HEK293 (cell line): ENCODE data around the gene FAM216A.

ENCODE experiments used
- CTCF ChIA-PET: fragments of 350-600 bp; formaldehyde crosslinking; extraction: SDS; loops from one replicate; lab custom pipeline; 2021; ENCODE audit warnings: antibody characterized with exemption; lab: Yijun Ruan, JAX
- POLR2A ChIA-PET: fragments of 300-600 bp; formaldehyde crosslinking; extraction: SDS; loops from one replicate; lab custom pipeline; 2020; ENCODE audit warnings: antibody characterized with exemption, inconsistent platforms; lab: Yijun Ruan, JAX
- H3K27ac ChIP-seq: fragments of 200-500 bp; sonication (Bioruptor generic); 2 replicates; pipeline ENCODE4 v1.5.1; 2014; ENCODE audit warnings: low read depth, low read length, control low read depth, inconsistent platforms; ENCODE audit errors: extremely low read depth
- H3K36me3 ChIP-seq, 2 experiments: fragments of 200-500 bp in 1 of 2; sonication (Bioruptor generic) in 1 of 2; 1 replicate in 1 of 2; 2 replicates in 1 of 2; pipeline ENCODE4 v1.5.1; 2014 to 2017; ENCODE audit warnings: inconsistent platforms in 2 of 2, low read length in 2 of 2; ENCODE audit not compliant: control insufficient read depth in 2 of 2, insufficient read depth in 1 of 2
- H3K4me1 ChIP-seq: fragments of 200-500 bp; sonication (Bioruptor generic); 2 replicates; pipeline ENCODE4 v1.5.1; 2014; ENCODE audit warnings: mild to moderate bottlenecking, low read length, inconsistent platforms; ENCODE audit not compliant: control insufficient read depth, insufficient read depth
- H3K4me3 ChIP-seq: 2 replicates; pipeline ENCODE4 v1.5.1; 2011; ENCODE audit warnings: low read depth, mild to moderate bottlenecking, control low read depth, low read length, moderate library complexity
- H3K9me3 ChIP-seq: fragments of 200-500 bp; sonication (Bioruptor generic); 2 replicates; pipeline ENCODE4 v1.5.1; 2014; ENCODE audit warnings: low read depth, low read length, inconsistent platforms; ENCODE audit not compliant: control insufficient read depth, insufficient read depth
- GLI2 ChIP-seq: fragments of 450-650 bp; formaldehyde crosslinking; IDR thresholded peaks from 2 replicates; pipeline ENCODE4; 2017; ENCODE audit warnings: missing biosample characterization, missing genetic modification characterization, low read depth, borderline replicate concordance
- GLIS2 ChIP-seq: fragments of 450-650 bp; formaldehyde crosslinking; IDR thresholded peaks from 2 replicates; pipeline ENCODE4 v1.5.1; 2016; ENCODE audit warnings: missing biosample characterization, missing genetic modification characterization
- HIC1 ChIP-seq: fragments of 450-650 bp; formaldehyde crosslinking; IDR thresholded peaks from 2 replicates; pipeline ENCODE4 v1.5.1; 2016; ENCODE audit warnings: missing biosample characterization, missing genetic modification characterization
- HOXC10 ChIP-seq: sonication (generic); formaldehyde crosslinking; IDR thresholded peaks from 2 replicates; pipeline ENCODE4 v1.8.1; 2023; ENCODE audit warnings: mild to moderate bottlenecking, missing genetic modification reagents
- MEIS1 ChIP-seq: sonication (generic); formaldehyde crosslinking; IDR thresholded peaks from 2 replicates; pipeline ENCODE4 v1.8.1; 2022; ENCODE audit warnings: missing genetic modification reagents, mild to moderate bottlenecking, borderline replicate concordance
- SCRT1 ChIP-seq: fragments of 450-650 bp; formaldehyde crosslinking; IDR thresholded peaks from 2 replicates; pipeline ENCODE4 v1.5.1; 2016; ENCODE audit warnings: missing biosample characterization, missing genetic modification characterization, borderline replicate concordance
- SP7 ChIP-seq: fragments of 450-650 bp; formaldehyde crosslinking; IDR thresholded peaks from 2 replicates; pipeline ENCODE4 v1.5.1; 2016; ENCODE audit warnings: missing biosample characterization, missing genetic modification characterization
- YY1 ChIP-seq: fragments of 450-650 bp; formaldehyde crosslinking; IDR thresholded peaks from 2 replicates; pipeline ENCODE4 v1.5.1; 2018; ENCODE audit warnings: missing biosample characterization, missing genetic modification characterization
- ZBTB11 ChIP-seq: fragments of 450-650 bp; formaldehyde crosslinking; conservative IDR thresholded peaks from 2 replicates; pipeline ENCODE4 v1.5.1; 2016; ENCODE audit warnings: low read depth, missing biosample characterization, missing genetic modification characterization
- ZBTB48 ChIP-seq: fragments of 450-650 bp; formaldehyde crosslinking; IDR thresholded peaks from 2 replicates; pipeline ENCODE4 v1.5.1; 2016; ENCODE audit warnings: missing biosample characterization, missing genetic modification characterization
- ZBTB6 ChIP-seq: fragments of 450-650 bp; formaldehyde crosslinking; IDR thresholded peaks from 2 replicates; pipeline ENCODE4 v1.5.1; 2017; ENCODE audit warnings: missing biosample characterization, missing genetic modification characterization
- ZFHX2 ChIP-seq: fragments of 450-650 bp; formaldehyde crosslinking; conservative IDR thresholded peaks from 2 replicates; pipeline ENCODE4 v1.5.1; 2016; ENCODE audit warnings: missing biosample characterization, missing genetic modification characterization
- ZNF146 ChIP-seq: fragments of 450-650 bp; formaldehyde crosslinking; IDR thresholded peaks from 2 replicates; pipeline ENCODE4 v1.5.1; 2016; ENCODE audit warnings: missing biosample characterization, missing genetic modification characterization
- ZNF16 ChIP-seq: fragments of 450-650 bp; formaldehyde crosslinking; IDR thresholded peaks from 2 replicates; pipeline ENCODE4 v1.5.1; 2016; ENCODE audit warnings: low read depth, missing biosample characterization, missing genetic modification characterization
- ZNF175 ChIP-seq: fragments of 450-650 bp; formaldehyde crosslinking; IDR thresholded peaks from 2 replicates; pipeline ENCODE4 v1.5.1; 2016; ENCODE audit warnings: missing biosample characterization, missing genetic modification characterization
- ZNF280C ChIP-seq: fragments of 450-650 bp; formaldehyde crosslinking; IDR thresholded peaks from 2 replicates; pipeline ENCODE4 v1.5.1; 2016; ENCODE audit warnings: missing biosample characterization, missing genetic modification characterization
- ZNF391 ChIP-seq: fragments of 450-650 bp; formaldehyde crosslinking; IDR thresholded peaks from 2 replicates; pipeline ENCODE4 v1.5.1; 2016; ENCODE audit warnings: low read depth, missing biosample characterization, missing genetic modification characterization, borderline replicate concordance
- ZNF473 ChIP-seq: fragments of 450-650 bp; formaldehyde crosslinking; IDR thresholded peaks from 2 replicates; pipeline ENCODE4 v1.5.1; 2017; ENCODE audit warnings: missing biosample characterization, missing genetic modification characterization
- ZNF521 ChIP-seq: fragments of 450-650 bp; formaldehyde crosslinking; IDR thresholded peaks from 2 replicates; pipeline ENCODE4 v1.5.1; 2017; ENCODE audit warnings: missing biosample characterization, mild to moderate bottlenecking, missing genetic modification characterization
- ZNF645 ChIP-seq: fragments of 450-650 bp; formaldehyde crosslinking; IDR thresholded peaks from 2 replicates; pipeline ENCODE4; 2016; ENCODE audit warnings: missing biosample characterization, missing genetic modification characterization
- ZNF654 ChIP-seq: fragments of 450-650 bp; formaldehyde crosslinking; IDR thresholded peaks from 2 replicates; pipeline ENCODE4 v1.5.1; 2016; ENCODE audit warnings: low read depth, missing biosample characterization, missing genetic modification characterization
- ZNF677 ChIP-seq: fragments of 450-650 bp; IDR thresholded peaks from 2 replicates; pipeline ENCODE4 v1.5.0; 2018; ENCODE audit warnings: missing biosample characterization, mild to moderate bottlenecking, missing genetic modification characterization, moderate library complexity
- ZNF837 ChIP-seq: fragments of 450-650 bp; formaldehyde crosslinking; IDR thresholded peaks from 2 replicates; pipeline ENCODE4 v1.5.1; 2016; ENCODE audit warnings: missing biosample characterization, missing genetic modification characterization

Gene FAM216A

GRCh38 chr12:110468214-110469048, at the start of gene FAM216A, which contains the start of gene GPN3:
FAM216A (plus strand) TSS chr12:110468845; CDS start chr12:110468876, 31 bp downstream.
GPN3 (minus strand) TSS chr12:110468257; CDS start chr12:110468203, 54 bp downstream.
- H3K4me1 ChIP-seq = peaks cover 5% of the 10 kb centered on the region; the same call in 1 of the 2 replicates
- peaks cover 20 to 24% of the 10 kb centered on the region in 2 experiments; a peak in 2 of 3 replicates for H3K36me3 ChIP-seq
- ChIA-PET CTCF (interaction anchor here (0.6 to 2.7 kb wide), 23 partner anchors 12 to 533 kb away, joined by 3 to 23 read pairs (median 4); partner anchors contain the start of gene ARPC3), POLR2A (interaction anchor here (0.6 to 3.2 kb wide), 29 partner anchors 10 to 367 kb away, joined by 3 to 44 read pairs (median 4); partner anchors contain the start of genes ARPC3, ATP2A2, IFT81 and PPP1CC)
- peak within 1 kb of the TSS; percentile 78 for H3K4me3 ChIP-seq
- peak within 1 kb of the TSS; percentile 93 for H3K27ac ChIP-seq
- no peaks in the 10 kb centered on the region for H3K9me3 ChIP-seq
- TF ChIP-seq ZNF677 (no peak), ZBTB48 (tag by site-specific recombination) (no peak), YY1 (tag by site-specific recombination) (no peak), ZNF837 (tag by site-specific recombination) (no peak), ZNF280C (no peak), HOXC10 (CRISPR knock-in tag) (no peak), ZNF175 (tag by site-specific recombination) (no peak), SCRT1 (tag by site-specific recombination) (no peak), ZFHX2 (tag by site-specific recombination) (peak; percentile 97), ZNF391 (tag by site-specific recombination) (no peak; the same call in 1 of the 2 replicates), ZNF521 (no peak), ZBTB11 (tag by site-specific recombination) (no peak), ZNF16 (tag by site-specific recombination) (no peak), ZNF473 (tag by site-specific recombination) (no peak), GLI2 (tag by site-specific recombination) (no peak), GLIS2 (no peak), ZNF146 (no peak), ZBTB6 (no peak), HIC1 (tag by site-specific recombination) (no peak), ZNF645 (tag by site-specific recombination) (no peak), MEIS1 (CRISPR knock-in tag) (no peak), SP7 (tag by site-specific recombination) (peak; percentile 83), ZNF654 (tag by site-specific recombination) (no peak)
